ENCODE data around the gene TSPAN18. TPM values are rescaled to one million over a fixed set of nuclear protein-coding genes. Genes with fewer than 3 reads are reported as not detected.

TSPAN18 gene
- total and polyA plus RNA-seq, 2 of the 4 experiments (the other 2 are of a cell fraction), result 0.36 to 1.1 TPM

DNA sequence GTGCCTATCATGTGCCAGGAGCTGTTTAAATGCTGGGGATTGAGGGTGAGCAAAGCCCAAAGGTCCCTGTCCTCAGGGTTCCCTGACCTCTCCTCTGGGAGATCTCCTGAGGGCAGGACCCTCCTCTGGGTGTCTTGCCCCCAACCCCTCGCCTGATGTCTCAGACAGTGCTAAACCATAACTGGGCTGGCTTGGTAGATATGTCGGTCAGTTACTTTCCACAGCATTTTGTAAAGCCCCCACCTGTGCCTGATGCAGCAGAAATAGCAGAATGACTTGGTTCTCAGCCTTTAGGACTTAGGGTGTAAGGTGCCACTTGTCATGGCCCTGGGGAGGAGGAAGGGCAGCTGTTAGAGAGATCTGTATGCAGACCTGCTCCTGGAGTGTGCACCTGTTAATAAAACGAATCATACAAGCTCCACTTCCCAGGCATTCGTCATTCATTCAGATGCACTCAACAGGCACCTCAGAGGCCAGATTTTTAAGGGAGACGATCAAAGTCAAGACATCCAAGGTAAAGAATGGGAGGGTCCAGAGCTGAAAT lies 135.9 kb downstream of the TSPAN18 start:
- DNase-seq (no peak), ATAC-seq (ENCODE audit: low read depth) (no peak)
- Histone ChIP-seq H3K79me1 (ENCODE audit: low read depth in 1 of 2, low read length in 2 of 2) (no peaks in the 10 kb centered on the region), H2BK5ac (ENCODE audit: low read depth, low read length, poor library complexity, severe bottlenecking) (peak overlapping the region; percentile 88), H4K91ac (ENCODE audit: insufficient read depth, low read depth, low read length) (peak overlapping the region; percentile 98), H3K9me3 (ENCODE audit: control insufficient read depth, insufficient read depth, low read length) (no peaks in the 10 kb centered on the region), H3K4me3 (ENCODE audit: insufficient read depth, low read depth, low read length) (no peak overlapping the region), H2BK15ac (ENCODE audit: low read depth, low read length) (peak overlapping the region; percentile 93), H3K4me1 (ENCODE audit: control insufficient read depth, insufficient read depth, low read length) (peaks cover 22% of the 10 kb centered on the region), H2AK5ac (ENCODE audit: low read depth, low read length) (peak overlapping the region; percentile 99), H3K14ac (replicated peaks; ENCODE audit: low read depth, low read length) (peak overlapping the region; percentile 93), H2AFZ (replicated peaks; ENCODE audit: low read length, poor library complexity) (peak overlapping the region; percentile 78), H3K27me3 (ENCODE audit: control insufficient read depth, insufficient read depth, low read length) (peaks cover 25% of the 10 kb centered on the region), H3K27ac (ENCODE audit: insufficient read depth, low read length) (peak overlapping the region; percentile 85), H3K23ac (ENCODE audit: low read depth, low read length) (peak overlapping the region; percentile 75), H4K20me1 (ENCODE audit: insufficient read depth, low read length) (no peaks in the 10 kb centered on the region), H2AK9ac (replicated peaks; ENCODE audit: low read depth, low read length, poor library complexity) (peak overlapping the region; percentile 77), H2BK20ac (ENCODE audit: low read depth, low read length) (peak overlapping the region; percentile 99), H3K9me1 (ENCODE audit: insufficient read depth, low read length) (peaks cover 12% of the 10 kb centered on the region), H3K4ac (ENCODE audit: low read depth, low read length) (peak overlapping the region; percentile 97), H3K56ac (ENCODE audit: extremely low read depth, insufficient read depth, low read length) (peak overlapping the region; percentile 71), H3K36me3 (ENCODE audit: control insufficient read depth, insufficient read depth, low read length) (no peaks in the 10 kb centered on the region), H2BK120ac (ENCODE audit: low read depth, low read length) (peak overlapping the region; percentile 99), H4K5ac (ENCODE audit: low read depth, low read length) (peak overlapping the region; percentile 56), H3K4me2 (ENCODE audit: low read depth, low read length) (no peak overlapping the region), H4K8ac (ENCODE audit: low read depth in 2 of 2, low read length in 2 of 2) (peak overlapping the region; percentile 71 to 90), H3K18ac (ENCODE audit: low read depth, low read length) (peak overlapping the region; percentile 65), H3K9ac (ENCODE audit: low read depth, low read length) (peak overlapping the region; percentile 33; the same call in 1 of the 2 replicates)
- WGBS, 2 experiments (ENCODE audit: extremely low coverage in 2 of 2, insufficient read length in 1 of 2), result 50% methylated on average over 1 of the region's 5 CpGs; no CpG with 5 or more reads in 1 of the 2 experiments
- intact Hi-C loops (cut with micrococcal nuclease) (loop anchor here (1.0 to 2.0 kb wide), 2 partner anchors 20 to 96 kb away; no protein-coding TSS in a partner anchor), in situ Hi-C loops (cut with MboI; ENCODE audit: low sequenced_read_pairs) (no loop called here), dilution Hi-C loops (cut with HindIII; ENCODE audit: low sequenced_read_pairs, unreplicated experiment) (no loop called here)
- BruUV-seq (replicated peaks), result no TSS peak
- ChIA-PET POLR2A (ENCODE audit: unreplicated experiment) (interaction anchor here (0.9 to 1.8 kb wide), 4 partner anchors 10 to 29 kb away, joined by 3 to 5 read pairs (median 3); no protein-coding TSS in a partner anchor), CTCF (interaction anchor here (0.6 to 1.8 kb wide), 3 partner anchors 13 to 87 kb away, joined by 3 to 6 read pairs (median 3); no protein-coding TSS in a partner anchor)
- TF ChIP-seq MAFK (IDR thresholded peaks at IDR 0.05; ENCODE audit: low read depth, low read length) (no peak), CHD1 (IDR thresholded peaks at IDR 0.05; ENCODE audit: low read depth, low read length) (no peak), FOS (IDR thresholded peaks at IDR 0.05; ENCODE audit: low read depth, low read length) (no peak), POLR2A (IDR thresholded peaks at IDR 0.05; ENCODE audit: low read depth, low read length) (no peak; the same call in 1 of the 2 replicates), SMC3 (IDR thresholded peaks at IDR 0.05; ENCODE audit: low read depth, low read length) (no peak)
- TF ChIP-seq, protein P1, sequence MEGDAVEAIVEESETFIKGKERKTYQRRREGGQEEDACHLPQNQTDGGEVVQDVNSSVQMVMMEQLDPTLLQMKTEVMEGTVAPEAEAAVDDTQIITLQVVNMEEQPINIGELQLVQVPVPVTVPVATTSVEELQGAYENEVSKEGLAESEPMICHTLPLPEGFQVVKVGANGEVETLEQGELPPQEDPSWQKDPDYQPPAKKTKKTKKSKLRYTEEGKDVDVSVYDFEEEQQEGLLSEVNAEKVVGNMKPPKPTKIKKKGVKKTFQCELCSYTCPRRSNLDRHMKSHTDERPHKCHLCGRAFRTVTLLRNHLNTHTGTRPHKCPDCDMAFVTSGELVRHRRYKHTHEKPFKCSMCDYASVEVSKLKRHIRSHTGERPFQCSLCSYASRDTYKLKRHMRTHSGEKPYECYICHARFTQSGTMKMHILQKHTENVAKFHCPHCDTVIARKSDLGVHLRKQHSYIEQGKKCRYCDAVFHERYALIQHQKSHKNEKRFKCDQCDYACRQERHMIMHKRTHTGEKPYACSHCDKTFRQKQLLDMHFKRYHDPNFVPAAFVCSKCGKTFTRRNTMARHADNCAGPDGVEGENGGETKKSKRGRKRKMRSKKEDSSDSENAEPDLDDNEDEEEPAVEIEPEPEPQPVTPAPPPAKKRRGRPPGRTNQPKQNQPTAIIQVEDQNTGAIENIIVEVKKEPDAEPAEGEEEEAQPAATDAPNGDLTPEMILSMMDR (conservative IDR thresholded peaks at IDR 0.05; ENCODE audit: low read depth, low read length), result no peak
- TF ChIP-seq, protein P2, sequence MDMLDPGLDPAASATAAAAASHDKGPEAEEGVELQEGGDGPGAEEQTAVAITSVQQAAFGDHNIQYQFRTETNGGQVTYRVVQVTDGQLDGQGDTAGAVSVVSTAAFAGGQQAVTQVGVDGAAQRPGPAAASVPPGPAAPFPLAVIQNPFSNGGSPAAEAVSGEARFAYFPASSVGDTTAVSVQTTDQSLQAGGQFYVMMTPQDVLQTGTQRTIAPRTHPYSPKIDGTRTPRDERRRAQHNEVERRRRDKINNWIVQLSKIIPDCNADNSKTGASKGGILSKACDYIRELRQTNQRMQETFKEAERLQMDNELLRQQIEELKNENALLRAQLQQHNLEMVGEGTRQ (IDR thresholded peaks at IDR 0.05; ENCODE audit: low read depth, low read length), result no peak

Data from IMR-90 (cell line).